ENCODE results near the gene IRF7. TPM values are rescaled to one million over a fixed set of nuclear protein-coding genes. Genes with fewer than 3 reads are reported as not detected.

IRF7 gene
- total RNA-seq, 2 experiments from 2014 or later, result 7.6 to 9.5 TPM

DNA sequence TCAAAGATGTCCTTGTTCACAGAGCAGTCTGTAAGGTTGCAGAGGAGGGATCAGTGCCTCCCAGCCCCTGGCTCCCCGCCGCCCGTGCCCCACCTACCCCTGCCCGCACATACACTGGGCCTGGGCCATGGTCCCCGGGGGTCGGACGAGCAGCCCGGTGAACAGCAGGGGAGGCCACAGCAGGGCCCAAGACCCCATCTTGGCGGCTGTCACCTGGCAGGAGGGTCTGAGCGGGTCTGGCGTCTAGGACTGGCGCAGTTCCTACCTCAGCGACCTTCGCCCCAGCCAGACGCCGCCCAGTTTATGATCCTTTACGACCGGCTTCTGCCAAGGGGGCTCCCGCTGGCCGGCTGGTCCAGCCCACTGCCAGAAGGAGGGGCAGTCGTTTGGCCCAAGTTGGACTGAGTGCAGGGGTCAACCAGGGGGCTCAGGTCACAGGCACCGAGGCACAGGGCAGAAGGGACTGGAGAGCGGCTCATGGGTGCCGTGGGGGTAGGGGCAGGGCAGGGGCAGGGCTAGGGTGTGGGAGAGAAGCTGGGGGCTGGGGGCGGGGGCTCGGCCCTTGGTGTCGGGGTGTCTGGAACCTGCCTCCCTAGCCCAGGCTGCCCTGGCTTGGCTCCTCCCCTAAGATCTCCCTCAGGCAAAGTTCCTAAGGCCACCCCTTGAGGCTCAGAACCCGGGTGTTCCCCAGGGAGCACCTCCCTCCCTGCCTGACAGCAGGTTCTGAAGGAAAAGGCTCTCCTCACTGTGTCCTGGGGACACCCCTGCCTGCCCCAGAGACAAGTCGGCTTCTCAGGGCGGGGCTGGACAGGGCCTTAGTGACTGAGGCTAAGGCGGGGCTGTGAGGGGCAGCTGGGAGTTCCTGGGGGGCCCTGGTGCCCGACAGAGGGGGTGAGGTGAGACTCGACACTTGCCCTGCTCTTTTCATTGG, 9.2 kb upstream of the IRF7 start, which contains the start of gene CDHR5:
TSS of gene CDHR5 (minus strand) at position 251 of the 931 bp plus-strand sequence. CDS start at position 198, 53 bp downstream.
- CTCF ChIA-PET, result no interaction called here
- POLR2A ChIA-PET, result no interaction called here

DNA sequence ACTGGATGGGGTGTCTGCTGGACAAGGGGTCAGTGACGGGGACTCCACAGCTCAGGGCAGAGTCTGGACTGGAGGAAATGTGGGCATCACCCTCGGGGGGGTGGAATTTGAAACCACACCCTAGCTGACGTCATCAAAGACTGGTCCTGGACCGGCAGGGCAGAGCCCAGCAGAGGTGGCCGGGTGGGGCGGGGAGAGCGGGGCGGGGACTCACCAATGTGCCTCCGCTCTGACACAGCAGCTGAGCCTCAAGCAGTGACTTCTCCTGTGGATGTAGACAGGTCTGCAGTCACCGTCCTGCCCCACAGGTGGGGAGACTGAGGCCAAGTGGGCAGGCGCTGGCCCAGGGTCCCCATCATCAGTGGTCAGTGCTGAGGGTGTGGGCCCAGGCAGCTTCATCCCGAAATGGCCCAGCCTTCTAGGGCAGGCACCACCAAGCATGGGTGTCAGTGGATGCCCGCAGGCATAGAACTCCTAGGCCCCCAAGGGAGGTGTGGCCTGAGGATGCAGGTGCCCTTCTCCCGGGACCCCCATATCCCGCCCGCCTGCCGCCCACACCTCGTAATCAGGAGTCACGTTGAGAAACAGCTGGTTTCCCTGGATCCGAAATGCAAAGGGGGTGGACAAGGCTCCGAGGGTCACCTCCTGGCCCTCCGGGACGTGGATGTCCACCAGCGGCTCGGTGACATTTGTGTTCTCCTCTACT, 8.4 kb upstream of the IRF7 start:
- ChIA-PET CTCF (no interaction called here), POLR2A (no interaction called here)

DNA sequence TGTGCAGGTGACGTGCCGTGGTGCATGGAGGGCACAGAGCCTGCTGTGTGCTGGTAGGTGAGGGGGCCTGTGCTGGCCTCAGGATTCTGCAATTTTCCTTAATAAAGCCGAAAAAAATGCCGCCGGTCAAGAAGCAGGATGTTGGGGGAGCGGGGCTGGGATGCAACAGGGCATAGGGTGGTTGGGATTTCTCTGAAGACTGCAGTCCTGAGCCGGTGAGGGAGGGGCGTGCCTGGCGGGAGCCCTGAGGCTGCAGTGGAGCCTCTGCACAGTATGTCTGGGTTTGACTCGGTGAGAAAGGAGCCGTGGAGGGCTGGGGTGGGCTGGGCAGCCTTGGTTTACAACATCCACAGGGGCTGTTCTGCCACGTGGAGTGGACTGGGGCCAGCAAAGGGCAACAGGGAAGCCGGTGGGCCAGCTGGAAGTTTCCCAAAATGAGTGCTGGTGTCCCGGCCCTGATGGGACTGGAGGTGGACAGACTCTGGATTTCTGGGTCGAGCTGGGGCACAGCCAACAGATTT, 7.7 kb upstream of the IRF7 start:
- POLR2A ChIA-PET, result no interaction called here
- CTCF ChIA-PET, result no interaction called here

DNA sequence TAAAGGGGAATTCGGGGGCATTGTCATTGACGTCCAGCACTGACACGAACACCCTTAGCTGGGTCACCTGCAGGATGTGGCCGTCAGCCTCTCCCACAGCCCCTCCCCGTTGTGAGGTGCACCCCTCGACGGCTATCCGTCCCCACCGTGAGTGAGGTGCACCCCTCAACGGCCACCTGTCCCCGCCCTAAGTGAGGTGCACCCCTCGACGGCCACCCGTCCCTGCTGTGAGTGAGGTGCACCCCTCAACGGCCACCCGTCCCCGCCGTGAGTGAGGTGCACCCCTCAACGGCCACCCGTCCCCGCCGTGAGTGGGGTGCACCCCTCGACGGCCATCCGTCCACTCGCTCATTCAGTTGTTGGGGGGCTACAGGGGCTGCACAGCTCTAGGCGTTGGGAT, 6.1 kb upstream of the IRF7 start:
- POLR2A ChIA-PET, result no interaction called here
- CTCF ChIA-PET, result interaction anchor here (0.7 kb wide), 1 partner anchor 45 kb away, joined by 3 read pairs; no protein-coding TSS in a partner anchor

DNA sequence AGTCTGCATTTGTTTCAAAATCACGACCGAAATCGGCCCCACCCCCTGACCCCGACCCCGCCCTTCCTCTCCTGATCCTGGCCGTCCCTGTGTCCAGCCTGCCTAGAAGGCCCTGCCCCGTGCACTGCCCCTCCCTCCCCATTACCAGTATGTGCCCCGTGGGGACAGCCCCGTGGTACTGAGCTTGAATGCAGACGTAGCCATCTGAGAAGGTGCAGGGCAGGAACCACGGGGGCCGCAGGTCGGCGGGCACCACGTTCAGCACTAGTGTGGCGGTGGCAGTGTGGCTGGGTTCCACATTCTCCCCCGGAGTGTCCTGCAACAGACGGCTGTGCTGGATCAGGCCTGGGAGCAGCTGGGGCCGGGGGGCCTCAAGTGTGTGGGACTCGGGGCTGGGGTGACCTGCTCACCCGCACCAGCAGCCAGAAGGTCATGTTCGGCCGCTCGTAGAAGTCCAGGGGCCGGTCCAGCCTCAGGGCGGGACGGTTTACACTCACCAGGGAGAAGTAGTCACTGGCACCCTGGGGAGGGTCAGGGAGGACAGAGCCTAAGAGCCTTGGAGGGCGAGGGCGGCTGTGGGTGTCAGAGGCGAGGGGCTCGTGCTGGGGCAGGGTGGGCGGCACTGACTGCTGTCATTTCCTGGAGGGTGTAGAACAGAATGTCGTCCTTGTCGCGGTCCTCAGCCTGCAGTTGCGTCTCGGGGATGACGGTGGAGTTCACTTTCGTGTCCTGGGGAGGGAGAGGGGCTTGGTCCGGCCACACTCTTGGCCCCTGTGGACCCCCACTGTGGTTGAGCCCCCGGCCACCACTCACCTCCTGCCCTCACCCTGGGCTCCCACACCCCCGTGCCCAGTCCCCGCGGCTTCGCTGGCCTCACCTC, 5.4 kb upstream of the IRF7 start:
- POLR2A ChIA-PET, result no interaction called here
- CTCF ChIA-PET, result interaction anchor here (1.0 kb wide), 1 partner anchor 96 kb away, joined by 3 read pairs; no protein-coding TSS in a partner anchor

DNA sequence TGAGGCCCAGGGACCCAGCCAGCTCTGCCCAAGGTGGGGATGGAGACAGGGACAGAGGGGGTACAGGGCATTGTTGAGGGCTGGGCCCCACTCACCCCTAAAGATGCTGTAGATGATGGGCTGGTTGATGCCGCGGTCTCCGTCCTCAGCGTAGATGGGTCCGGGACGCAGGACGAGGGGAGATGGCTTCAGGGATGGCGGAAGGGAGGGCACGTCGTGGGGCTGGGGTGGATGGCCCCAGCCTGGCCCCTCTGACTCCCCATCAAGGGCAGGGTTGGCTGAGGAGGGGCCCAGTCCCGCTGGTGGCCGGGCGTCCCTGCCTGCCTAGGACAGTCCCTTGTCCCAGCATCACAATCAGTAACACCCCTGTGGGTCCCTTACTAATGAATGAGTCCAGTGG, 4.5 kb upstream of the IRF7 start:
- CTCF ChIA-PET, result no interaction called here

DNA sequence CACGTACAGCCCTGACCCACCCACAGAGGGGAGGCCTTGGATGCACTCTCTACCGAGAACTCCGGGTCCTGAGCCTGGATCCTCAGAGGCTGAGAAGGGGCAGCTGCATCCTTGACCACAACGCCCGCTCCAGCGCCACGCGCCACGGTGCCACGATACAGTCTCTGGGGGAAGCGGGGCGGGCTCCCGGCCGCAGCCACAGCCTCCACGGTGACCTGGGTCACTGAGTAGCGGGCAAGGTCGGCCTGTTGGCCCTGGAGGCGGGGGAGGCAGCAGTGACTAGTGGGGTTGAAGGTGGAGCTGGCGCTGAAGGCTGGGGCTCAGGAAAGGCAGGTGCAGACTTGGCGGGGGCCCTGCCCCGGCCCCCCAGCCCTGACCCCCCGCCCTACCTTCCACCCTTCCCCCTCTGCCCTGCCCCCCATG, 3.9 kb upstream of the IRF7 start:
- ChIA-PET POLR2A (no interaction called here), CTCF (no interaction called here)

More for the DNA sequence above, 4.5 kb upstream of the IRF7 start:
- POLR2A ChIA-PET, result no interaction called here

DNA sequence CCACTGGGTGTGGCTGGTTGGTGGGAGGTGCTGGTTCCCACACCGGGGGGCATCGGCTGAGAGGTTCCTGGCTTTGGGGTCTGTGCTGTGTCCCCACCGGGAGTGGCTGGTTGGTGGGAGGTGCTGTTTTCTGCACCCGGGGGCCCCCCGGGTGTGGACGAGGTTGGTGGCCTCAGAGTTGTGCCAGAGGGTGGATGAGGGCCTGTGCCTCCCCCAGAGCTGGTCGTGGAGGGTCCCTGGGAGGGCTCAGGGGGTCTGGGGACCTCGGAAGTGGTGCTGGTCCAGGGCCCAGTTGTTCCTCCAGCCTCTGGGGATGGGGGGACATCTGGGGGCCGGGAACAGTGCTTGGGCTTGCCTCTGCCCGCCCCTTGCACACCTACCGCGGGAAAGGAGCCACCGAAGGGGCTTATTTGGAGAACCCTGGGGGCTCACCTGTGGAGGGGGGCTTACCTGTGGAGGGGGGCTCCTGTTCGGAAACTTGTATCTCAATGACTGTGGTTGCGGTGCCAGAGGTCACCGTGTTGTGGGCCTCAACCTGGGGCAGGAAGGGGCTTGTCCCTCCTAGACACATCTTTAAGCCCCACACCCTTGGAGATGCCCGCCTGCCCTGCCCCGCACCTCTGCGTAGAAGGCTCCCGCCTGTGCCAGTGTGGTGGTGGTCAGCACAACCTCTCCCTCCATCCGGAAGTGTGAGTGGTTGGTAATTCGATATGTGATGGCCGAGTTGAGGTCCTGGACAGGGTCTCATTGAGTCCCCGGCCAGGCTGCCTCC, 3.3 kb upstream of the IRF7 start:
- POLR2A ChIA-PET, result no interaction called here
- CTCF ChIA-PET, result interaction anchor here (0.6 kb wide), 1 partner anchor 26 kb away, joined by 3 read pairs; no protein-coding TSS in a partner anchor

DNA sequence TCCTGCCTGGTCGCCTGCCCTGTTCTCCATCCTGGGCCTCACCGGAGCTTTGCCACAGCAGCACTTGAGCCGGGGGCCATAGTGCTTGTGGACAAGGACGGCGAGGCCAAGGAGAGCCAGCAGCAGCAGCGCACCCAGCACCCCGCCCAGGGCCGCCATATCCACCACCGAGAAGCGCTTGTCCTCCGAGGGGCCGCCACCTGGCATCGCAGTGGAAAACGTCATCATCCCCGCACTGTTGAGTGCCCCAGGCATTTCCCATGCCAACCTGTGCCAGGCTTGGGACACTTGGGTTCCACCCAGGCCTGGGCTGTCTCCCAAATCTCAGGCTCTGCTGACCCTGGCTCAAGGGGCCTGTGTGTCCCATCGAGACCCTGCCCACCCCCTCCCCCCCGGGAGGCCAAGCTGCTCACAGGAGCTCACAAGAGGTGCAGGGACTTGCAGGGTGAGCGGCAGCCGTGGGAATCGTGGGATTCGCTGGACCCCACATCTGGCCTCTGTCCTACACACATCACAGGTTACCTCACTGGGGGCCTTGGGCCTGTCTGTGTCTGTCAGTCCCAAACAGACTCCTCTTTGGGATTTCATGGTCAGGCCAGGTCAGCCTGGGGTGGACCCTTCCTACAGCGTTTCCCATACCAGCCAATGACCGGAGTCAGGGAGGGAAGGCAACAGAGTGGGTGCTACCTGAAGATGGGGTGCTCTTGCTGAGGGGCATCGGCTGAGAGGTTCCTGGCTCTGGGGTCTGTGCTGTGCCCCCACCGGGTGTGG, 2.3 kb upstream of the IRF7 start:
- ChIA-PET CTCF (interaction anchor here (0.6 to 3.1 kb wide), 2 partner anchors 27 to 105 kb away, joined by 3 to 9 read pairs; no protein-coding TSS in a partner anchor), POLR2A (no interaction called here)

DNA sequence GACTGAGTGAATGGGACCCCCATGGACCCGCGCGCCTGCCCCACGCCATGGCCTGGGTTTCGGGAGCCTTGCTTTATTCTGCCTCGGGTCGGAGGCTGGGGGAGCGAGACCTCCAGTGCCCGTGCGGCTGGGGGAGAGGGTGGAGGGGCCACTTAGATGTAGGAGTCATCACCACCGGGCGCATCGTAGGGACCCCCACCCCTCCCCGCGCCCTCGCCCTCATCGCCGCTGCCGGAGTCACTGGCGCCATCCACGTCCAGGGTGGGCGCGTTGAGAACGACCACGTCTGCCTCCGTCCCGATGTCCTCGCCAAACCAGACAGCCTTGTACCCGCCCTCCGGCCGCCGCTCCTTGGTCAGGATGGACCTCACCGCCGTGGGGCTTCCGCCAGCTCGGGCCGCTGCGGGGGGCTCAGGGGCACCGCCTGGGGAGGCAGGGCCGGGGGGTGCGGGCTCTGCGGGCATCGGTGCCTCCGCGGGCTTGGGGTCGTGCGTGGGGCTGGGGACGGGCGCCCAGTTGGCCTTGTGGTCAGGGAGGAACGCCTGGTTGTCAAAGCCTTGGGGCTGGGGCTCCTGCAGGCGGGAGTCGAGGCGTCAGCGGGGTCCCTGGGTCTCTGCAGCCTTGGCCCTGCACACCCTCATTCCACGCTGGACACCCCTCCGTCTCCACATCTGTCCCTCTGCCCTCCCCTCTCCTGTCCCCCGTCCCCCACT, 1.6 kb upstream of the IRF7 start:
- CTCF ChIA-PET, result interaction anchor here (3.1 kb wide), 1 partner anchor 106 kb away, joined by 9 read pairs; no protein-coding TSS in a partner anchor
- POLR2A ChIA-PET, result no interaction called here

DNA sequence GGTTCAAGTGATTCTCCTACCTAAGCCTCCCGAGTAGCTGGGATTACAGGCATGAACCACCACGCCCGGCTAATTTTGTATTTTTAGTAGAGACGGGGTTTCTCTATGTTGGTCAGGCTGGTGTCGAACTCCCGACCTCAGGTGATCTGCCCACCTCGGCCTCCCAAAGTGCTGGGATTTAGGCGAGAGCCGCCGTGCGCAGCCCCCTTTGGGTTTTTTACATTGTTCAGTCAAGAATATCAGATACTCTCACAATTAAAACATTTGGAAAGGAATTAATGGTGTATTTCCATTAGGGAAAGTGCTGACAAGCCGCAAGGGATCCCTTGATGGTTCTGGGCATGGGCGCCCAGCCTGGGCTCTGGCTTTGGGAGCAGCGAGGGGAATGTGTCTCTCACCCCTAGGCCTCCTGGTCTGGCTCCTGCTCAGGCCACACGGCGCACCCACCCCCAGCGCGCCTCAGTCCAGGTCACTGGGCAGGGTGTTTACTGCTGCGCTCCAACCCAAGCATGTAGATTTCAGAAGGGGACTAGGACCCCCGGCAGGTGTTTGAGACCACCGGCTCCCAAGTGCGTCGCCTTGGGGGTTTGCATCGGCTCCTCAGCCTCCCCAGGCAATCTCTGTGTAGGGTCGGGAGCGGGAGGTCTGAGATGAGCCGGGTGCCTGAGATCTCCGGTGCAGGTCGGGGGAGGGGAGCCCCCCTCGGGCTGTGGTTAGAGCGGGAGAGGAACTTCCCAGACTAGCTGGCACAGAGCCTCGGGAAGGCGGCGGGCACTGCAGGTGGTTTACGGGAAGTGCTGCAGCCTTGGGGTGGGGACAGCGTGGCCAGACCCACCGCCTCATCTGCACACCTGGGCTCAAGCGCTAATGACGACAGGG, 809 bp upstream of the IRF7 start:
- CTCF ChIA-PET, result interaction anchor here (1.1 to 3.1 kb wide), 2 partner anchors 105 to 107 kb away, joined by 3 to 9 read pairs; no protein-coding TSS in a partner anchor
- POLR2A ChIA-PET, result interaction anchor here (0.7 to 2.5 kb wide), 3 partner anchors 38 to 160 kb away, joined by 3 to 9 read pairs (median 3); partner anchors contain the start of gene PHRF1

DNA sequence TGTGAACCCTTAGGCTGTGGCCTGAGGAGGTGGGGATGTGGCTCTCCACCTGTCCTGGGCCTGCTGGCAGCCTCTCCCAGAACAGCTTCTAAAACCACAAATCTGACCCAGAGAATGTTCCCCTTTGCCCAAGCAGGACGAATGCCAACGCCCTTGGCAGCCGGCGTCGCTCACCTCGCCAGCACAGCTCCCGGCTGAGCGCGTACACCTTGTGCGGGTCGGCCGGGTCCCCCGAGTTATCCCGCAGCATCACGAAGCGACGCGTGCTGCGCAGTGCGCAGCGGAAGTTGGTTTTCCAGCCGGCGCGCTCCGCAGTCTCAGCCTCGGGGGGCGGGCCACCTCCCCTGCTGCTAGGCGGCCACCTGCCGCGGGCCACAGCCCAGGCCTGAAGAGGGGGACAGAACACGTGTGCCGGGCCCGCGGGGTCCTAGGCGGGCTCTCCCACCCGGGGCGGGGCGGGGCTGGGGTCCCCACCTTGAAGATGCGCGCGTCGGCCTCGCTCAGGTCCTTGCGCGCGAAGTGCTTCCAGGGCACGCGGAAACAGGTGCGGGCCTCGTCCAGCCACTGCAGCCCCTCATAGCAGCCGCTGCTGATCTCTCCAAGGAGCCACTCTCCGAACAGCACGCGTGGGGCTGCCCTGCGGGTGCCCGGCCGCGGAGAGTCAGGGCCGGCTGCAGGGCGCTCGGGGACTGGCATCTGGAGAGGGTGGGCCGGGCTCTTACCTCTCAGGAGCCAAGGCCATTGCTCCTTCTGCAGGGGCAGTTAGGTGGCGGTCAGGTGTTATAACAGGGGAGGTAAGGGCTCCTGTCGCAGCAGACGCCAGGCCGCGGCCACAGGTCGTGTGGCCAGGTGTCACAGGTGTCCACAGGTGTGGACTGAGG, 887 bp downstream of the IRF7 start:
- ChIA-PET POLR2A (interaction anchor here (0.7 to 2.5 kb wide), 2 partner anchors 39 to 205 kb away, joined by 6 to 9 read pairs; partner anchors contain the start of gene PHRF1), CTCF (interaction anchor here (0.6 to 3.1 kb wide), 2 partner anchors 96 to 109 kb away, joined by 3 to 9 read pairs; no protein-coding TSS in a partner anchor)

DNA sequence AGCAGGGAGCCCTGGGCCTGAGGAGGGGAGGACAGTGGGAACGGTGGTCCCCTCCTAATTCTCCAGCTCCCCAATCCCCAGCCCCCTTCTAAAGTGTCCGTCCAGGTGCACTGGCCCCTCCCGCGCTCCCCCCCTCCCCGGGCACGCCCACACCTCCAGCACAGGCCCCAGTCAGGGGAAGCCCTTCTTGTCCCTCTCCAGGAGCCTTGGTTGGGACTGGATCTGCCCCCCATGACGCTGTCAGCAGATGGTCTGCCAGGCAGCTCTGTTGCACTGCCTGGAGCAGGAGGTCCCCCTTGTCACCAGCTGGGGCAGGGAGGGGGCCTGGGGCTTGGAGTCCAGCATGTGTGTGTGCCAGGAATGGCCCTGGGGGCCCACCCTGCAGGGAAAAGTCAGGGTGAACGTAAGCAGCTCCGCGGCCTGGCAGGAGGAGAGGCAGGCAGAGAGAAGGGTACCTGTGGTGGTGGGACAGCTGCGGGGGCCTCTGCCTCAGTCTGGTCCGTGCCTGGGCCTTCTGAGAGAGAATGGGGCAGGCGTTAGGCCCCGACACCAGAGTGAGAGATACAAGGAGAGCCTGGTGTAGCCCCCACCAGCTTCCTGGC, 1.6 kb downstream of the IRF7 start:
- ChIA-PET POLR2A (interaction anchor here (0.6 to 2.5 kb wide), 3 partner anchors 38 to 206 kb away, joined by 3 to 9 read pairs (median 6); partner anchors contain the start of gene PHRF1), CTCF (interaction anchor here (0.7 to 0.9 kb wide), 2 partner anchors 108 to 114 kb away, joined by 3 read pairs; no protein-coding TSS in a partner anchor)

DNA sequence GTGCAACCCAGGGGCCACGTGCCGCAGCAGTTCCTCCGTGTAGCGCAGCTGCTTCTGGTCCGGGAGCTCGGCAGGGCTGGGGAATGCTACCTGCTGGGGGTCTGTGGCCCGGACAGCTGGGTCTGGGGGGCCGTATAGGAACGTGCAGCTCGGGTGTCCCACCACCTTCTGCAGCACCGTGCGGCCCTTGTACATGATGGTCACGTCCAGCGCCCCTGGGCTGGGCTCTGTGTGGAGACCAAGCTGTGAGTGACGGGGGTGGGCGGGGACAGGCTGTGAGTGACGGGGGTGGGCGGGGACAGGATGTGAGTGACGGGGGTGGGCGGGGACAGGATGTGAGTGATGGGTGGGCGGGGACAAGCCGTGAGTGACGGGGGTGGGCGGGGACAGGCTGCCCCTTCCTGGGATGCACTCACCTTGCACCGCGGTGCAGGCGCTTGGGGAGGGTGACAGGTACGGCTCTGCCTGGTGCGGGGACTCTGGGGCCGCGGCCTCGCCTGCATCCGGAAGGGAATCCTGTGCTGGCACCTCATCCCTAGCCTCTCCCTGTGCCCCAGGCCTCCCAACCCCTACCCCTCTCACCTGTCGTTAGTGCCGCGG, 2.3 kb downstream of the IRF7 start:
- POLR2A ChIA-PET, result interaction anchor here (0.6 kb wide), 1 partner anchor 38 kb away, joined by 3 read pairs; the partner anchor contains the start of gene PHRF1
- CTCF ChIA-PET, result interaction anchor here (0.7 to 1.3 kb wide), 3 partner anchors 38 to 115 kb away, joined by 3 read pairs; partner anchors contain the start of gene PHRF1

Data from activated CD8-positive, alpha-beta memory T cell treated with anti-CD3 and anti-CD28 coated beads for 36 hours (primary cell).